NCI-H2029 (cell line): ENCODE results near the gene WSCD2.

Experiments used
- DNase-seq: peaks from one replicate; lab custom pipeline; 2025; lab: John Stamatoyannopoulos, UW

The WSCD2 gene

DNA sequence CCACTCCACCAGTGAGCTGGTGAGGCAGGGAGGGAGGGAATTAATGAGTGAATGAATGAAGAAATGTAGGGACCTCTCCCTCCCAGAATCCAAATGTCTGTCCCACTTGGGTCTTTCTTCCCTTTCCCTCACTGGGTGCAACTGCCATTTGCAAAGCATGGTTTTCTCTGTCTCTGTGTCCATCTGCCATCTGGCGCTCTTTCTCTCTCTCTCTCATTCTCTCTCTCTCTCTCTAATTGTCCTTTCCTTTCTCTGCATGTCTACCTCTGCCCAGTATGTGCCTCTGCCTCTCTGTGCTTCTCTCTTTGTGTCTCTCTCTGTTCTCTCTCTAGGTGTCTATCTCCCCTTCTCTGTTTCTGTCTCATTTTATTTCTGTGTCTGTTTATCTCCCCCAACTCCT lies 107.3 kb downstream of the WSCD2 start:
- DNase-seq: no peak

DNA sequence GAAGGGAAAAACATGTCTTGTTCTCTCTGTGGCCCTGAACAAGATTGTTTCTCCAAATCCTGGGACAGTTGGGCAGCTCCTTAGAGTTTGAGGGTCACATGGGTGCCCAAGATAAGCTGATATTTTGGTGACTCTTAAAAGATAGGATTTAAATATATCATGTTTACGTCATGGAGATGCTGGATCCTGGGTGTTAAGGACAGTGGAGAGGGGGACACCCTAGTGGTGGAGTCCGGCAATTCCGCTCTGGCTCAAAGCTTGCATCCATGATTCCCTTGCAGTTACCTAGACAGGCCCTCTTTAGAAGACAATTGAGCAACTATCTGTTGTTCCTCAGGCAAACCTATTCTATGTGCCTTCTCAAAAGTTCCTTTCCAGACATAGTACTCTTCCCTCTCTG lies 108.2 kb downstream of the WSCD2 start:
- no peak for DNase-seq

DNA sequence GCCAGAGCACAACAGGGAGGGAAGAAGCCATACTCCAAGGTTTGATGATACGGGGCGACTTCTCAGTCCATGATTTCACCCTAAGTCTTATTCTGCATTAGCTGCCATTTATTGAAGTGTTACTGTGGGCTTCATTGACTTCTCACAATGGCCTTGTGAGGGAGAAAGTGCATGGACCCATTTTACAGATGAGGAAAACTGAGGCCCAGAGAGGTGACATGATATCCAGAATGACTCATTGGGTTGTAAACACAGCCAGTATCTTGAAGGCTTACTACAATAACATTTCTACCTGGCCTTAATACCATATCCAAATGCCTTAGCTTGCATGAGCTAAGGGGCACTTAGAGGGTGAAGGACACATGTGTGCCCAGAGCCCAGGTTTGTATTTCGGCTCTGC lies 109.4 kb downstream of the WSCD2 start:
- no peak for DNase-seq

DNA sequence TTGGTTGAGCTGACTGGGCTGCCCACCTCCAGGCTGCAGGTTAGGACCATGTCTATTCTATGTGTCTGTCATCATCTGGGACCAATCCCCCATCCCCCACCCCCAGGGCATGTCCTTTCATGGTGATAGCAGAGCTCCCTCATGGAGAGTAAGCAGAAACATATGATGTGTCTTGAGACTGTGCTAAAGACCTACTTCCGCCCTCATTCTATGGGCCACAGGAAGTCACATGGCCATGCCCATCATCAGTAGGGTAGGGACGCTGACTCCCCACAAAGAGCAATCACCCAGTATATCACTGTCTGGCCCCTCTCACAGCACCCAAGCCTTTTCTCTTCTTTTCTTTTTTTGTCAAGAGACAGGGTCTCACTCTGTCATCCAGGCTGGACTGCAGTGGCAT lies 110.3 kb downstream of the WSCD2 start:
- DNase-seq: no peak

DNA sequence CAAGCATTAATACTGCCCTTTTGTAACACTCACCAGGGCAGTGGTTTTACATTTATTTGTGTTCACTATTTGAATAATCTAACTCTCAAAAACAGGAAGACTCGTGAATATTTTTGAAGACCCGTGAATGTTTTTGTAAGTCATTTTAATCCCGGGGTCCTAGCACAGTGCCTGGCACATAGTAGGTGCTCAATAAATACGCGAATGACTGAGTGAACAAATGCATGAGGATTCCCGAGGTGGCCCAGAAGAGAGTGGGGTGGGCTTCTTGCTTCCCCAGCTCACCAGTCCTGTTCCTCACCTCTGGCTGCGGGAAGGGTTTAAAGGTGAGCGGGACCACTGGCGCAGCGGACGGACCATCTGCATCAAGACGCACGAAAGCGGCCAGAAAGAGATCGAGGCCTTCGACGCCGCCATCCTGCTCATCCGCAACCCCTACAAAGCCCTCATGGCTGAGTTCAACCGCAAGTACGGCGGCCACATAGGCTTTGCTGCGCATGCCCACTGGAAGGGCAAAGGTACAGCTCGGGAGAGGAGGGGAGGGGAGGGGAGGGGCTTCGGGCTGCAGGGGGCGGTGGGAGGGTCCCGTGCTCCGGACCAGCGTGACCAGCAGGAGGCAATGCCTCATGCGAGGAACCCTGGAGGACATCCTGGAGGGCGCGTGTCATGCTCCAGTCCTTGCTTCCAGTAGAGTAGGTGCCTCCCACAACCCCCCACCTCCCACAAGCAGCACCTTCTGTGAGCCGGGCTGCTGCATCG lies 111.1 kb downstream of the WSCD2 start:
- DNase-seq: no peak

DNA sequence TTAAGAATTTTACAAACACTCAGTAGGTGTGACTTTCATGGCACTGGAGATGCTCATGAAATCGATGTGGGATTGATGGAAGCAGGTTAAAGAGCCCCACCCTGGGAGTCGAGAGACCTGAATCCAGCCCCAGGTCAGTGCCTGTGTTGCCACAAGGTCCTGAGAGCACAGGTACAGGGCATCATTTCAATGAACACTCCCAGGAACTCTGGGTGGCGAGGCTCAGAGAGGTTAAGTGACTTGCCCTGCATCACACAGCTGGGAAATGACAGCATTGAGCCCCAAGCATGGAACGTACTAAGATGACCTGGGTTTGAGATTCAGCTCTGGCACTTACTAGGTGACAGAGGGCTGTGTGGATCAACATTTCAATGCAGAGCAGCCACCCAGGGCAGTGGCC lies 111.8 kb downstream of the WSCD2 start:
- no peak for DNase-seq

DNA sequence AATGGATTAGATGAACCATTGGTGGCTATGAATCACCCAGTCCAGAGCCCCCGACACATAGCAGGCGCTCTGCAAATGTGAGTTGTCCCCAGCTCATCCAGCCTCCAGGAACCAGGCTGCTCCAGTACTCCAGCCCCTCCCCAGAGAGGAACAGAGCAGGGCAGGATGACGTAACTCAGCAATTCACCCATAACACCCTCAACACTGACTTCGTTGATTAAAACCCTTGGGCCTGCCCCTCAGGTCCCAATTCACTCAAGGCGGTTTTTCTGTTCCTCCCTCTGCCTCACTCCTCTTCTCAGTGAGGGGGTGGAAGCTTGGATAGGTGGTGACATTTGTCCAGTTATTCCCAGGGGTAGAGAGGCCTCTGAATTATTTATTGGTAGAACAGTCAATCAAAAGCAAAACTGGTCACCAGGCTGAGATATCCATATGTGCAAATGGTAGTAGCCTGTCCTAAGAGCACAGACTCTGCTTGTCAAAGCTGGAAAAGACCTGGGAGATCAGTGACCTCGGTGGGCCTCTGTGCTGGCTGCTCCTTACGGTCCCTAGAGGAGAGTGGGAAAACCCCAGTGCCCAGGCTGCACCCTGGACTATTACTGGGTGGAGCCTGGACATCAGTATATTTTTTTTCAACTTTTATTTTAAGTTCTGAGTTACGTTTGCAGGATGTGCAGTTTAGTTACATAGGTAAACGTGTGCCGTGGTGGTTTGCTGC lies 113.1 kb downstream of the WSCD2 start:
- no peak for DNase-seq

DNA sequence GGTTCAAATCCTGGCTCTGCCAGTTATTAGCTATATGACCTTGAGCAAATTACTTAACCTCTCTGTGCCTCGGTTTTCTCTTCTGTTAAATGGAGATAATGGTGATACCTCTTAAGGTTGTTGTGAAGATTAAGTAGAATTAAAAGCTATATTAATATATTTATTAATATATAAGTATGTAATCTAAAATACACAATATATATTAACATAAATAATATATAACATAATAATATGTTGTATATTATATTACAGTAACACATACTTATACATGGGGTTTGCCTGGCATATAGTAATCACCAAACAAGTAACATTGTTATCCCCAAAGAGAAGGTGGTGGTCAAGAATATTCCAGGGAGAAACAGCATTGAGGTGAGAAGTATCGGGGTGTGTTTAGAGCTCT lies 118.0 kb downstream of the WSCD2 start:
- DNase-seq: no peak

DNA sequence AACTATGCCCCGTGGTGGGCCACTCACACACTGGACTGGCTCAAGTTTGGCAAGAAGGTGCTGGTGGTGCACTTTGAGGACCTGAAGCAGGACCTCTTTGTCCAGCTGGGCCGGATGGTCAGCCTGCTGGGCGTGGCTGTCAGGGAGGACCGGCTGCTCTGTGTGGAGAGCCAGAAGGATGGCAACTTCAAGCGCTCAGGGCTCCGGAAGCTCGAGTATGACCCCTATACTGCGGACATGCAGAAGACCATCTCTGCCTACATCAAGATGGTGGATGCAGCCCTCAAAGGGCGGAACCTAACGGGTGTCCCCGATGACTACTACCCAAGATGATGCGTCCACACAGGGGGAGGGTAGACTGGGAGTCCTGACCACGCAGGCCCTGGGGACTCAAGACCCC lies 118.9 kb downstream of the WSCD2 start:
- no peak for DNase-seq

DNA sequence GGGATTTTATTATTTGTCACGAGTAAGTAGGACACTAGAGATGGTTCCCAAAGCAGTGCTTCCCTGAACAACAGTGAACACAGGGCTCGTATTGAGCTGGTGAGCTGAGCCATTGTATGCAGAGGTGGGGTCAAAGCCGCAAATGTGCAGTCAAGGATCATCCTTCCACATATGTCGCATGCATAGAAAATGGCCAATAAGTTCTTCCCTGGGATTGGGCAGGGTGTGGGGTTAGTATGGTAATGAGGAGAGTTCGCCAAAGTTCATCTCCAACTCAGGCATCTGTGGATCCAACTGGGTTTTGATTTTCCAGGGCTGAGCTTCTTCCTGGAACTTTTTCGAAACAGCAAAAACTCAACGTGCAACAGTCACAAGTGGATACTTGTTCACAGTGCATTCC lies 123.4 kb downstream of the WSCD2 start:
- DNase-seq: no peak

DNA sequence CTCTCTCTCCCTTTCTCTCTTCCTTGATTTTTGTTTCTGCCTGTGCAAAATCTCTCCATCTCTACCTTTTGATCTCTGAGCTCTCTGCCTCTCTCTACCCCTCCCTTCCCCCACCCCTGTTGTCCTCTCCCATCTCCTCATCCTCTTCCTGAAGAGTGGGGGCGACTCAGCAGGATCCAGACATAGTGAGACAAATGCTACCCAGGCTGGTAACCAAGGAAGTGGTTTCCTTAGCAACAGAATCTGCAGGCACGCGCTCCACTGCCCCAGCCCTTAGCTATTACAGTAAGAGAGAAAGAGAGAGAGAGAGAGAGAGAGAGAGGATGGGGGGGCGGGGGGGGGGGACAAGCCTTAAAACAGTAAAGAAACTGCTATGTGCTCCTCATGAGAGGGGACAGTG lies 124.5 kb downstream of the WSCD2 start:
- DNase-seq: no peak

DNA sequence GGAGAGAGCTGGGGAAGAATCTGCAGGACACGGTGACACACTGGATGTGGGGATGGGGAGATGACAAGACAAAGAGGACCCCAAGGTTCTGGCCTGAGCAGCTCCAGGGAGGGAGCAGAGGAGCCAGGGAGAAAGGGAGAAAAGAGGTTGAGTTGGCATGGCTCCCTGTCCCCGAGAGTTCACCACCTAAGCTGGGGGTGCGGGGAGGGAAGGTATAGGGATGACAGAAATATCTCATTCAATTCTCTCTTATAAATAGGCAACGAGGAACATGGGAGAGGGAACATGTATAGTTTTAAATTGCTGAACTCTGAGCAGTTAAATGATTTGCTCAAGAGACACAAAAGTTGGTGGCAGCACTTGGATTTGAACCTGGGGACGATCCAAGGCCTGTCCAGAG lies 124.9 kb downstream of the WSCD2 start:
- no peak for DNase-seq

DNA sequence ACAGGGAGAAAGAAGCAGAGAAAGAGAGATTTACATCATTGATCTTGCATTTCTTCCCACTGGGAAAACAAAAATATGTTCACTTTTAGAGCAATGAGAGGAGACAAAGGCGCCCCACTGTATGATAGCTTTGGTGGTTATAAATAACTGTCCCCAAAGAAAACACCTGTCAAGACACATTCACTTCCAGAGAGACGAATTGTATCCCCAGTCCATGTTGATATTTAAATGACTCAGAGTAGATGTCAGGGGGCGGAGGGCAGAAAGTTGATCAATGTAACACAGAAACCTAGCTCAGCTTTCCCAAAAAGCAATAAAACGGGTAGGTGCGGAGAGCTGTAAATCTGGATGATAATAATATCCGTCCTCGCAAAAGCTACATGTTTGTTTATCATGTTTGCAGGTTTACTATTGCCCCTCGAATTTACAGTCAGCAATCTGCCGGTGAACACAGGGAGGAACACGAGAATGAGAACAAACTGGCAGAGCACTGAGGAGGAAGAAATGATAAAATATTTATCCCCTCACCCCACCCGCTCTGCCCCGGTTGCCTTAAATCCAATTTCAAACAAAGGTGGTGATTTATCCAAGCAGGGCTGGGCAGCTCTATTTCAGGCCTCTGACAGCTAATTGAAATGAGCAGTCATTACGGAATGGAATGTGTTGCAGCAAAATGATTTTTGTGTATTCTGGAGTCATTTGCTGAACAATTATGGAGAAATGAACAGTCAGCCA lies 125.6 kb downstream of the WSCD2 start:
- DNase-seq: no peak

DNA sequence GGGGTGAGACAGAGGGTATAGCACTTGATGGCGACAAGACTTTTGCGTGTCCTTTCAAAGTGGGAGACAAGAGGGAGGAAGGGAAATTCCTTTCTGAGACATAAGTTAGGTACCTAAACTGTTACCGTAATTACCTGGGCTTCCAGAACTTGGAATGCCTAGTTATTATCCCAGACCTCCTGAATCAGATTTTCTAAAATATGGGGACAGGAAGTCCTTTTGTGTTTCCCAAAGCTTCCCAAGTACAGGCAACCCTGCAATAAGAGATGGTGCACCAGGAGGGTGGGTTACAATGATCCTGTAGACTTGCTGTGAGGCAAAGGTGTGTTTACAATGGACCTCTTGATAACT lies 126.1 kb downstream of the WSCD2 start:
- no peak for DNase-seq

DNA sequence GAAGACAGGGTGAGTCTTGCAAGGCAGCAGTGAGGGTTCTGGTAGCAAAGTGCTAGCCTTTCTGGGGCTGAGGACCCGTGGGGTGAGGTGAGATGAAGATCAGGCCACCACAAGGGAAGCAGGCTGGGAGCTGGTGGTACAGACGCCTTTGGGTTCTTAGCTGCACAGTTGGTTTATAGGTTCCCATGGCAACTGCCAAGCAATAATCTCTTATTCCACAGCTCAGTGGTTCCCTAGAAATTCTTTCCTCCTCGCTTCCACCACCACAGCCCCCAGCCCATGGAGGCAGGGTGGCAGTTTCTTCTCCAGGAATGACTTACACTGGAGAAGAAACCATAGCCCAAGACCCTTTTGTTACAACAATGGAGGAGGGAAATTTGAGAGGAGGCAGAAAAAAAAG lies 127.9 kb downstream of the WSCD2 start:
- DNase-seq: no peak

DNA sequence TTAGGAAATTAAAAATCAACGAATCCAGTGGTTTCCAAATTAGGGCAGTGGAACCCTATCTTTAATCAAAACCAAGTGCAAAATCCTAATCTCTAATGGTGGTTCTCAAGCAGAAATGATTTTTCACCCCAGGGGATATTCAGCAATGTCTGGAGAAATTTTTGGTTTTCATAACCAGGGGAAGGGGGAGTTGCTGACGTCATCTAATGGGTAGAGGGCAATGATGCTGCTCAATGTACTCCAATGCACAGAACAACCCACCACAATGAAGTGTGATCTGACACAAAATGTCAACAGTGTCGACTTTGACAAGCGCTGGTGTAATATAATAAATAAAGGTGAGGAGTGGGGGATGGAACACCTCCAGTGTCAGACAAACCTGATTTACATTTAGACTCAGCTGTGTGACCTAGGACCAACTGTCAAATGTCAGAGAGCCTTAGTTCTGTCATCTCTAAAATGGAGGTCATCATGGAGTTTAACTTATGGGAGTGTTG lies 128.6 kb downstream of the WSCD2 start:
- no peak for DNase-seq

DNA sequence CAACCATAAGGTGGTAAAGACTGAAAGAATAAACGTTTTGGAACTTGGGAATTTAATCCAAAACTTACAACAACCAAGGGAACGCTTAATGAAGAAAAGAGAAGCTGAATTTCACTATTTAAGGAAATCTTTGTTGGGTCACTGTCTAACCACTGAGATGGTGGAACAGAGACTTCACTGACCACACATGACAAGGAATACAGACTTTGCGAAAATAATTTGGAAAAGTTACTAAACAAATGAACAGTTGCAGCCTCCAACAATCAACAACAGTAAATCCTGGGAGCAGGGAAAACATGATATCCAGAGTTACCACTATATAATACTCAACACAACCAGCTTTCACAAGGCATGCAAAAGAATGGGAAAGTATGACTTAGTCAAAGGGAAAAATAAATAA lies 131.0 kb downstream of the WSCD2 start:
- DNase-seq: no peak

DNA sequence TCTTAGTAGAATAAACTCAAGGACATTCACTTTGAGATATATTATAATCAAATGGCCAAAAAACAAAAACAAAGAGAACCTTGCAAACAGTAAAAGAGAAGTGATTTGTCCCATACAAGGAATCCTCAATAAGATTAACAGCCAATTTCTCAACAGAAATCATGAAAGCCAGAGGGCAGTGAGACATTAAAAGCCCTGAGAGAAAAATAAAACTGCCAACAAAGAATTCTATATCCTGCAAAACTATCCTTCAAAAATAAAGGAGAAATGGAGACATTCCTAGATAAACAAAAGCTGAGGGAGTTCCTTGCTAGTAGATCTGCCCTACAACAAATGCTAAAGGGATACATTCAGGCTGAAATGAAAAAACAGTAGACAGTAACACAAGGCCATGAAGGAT lies 131.9 kb downstream of the WSCD2 start:
- DNase-seq: no peak

DNA sequence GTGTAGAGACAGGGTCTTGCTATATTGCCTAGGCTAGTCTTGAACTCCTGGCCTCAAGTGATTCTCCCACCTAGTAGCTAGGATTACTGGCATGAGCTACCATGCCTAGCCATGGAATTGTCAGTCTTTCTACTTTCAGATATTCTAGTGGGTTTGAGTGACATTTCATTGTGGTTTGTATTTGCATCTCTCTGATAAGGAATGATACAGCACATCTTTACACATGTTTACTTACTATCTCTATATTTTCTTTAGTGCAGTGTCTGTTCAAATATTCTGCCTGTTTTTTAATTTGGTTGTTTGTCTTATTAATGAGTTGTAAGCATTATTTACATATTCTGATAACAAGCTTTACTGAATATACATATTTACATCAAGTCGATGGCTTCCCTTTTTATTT lies 136.4 kb downstream of the WSCD2 start:
- no peak for DNase-seq

DNA sequence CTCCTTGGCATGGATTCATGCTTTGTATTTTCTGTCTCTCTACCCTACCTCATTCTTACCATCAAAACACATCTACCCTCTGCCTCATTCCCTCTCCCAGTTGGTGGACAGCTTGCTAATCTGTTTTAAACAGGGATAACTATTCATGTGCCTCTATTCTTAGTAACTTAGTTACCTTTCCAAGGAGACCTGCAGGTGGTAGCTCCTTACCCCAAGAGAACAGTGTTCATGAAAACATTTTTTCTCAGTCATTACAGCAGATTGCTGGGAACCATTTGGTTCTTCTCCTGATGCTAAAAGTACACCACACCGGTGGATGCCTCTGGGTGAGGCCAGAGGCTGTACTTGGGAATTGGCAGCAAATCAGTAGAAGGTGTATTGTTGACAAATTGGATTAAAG lies 137.0 kb downstream of the WSCD2 start:
- no peak for DNase-seq

DNA sequence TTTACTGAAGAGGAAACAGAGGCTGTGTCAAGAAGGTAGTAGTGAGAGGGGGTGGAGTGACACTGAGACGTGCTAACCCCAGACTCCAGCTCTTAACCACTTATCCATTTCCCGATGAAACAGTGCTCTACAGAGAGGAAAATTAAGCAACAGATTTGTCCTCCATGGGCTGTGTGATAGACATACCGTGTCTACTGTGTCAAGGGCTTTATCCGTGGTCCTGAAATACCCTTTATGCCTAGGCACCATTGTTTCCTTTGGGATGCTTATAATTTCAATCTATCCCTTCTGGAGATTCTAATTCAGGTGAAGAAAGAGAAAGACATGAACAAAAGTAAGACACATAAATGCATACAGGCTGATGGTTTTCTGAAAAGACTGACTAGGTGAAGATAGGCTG lies 138.4 kb downstream of the WSCD2 start:
- no peak for DNase-seq

DNA sequence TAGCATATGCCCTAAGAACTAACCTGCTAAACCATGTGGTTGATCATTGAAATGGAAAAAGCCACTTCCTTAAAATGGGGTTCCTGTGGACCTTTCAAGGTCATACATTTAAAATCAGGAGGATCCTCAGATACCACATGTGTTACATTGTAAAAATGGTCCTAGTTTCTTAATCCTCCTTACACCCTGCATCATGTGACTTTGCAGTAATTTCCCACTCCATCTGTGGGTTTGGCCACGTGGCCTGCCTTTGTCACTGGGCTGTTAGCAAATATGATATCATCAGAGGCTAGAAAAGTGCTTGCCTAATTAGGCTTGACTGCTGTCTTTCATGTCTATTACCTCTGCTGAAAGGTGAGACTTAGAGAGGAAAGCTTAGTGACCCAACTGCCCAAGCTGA lies 139.3 kb downstream of the WSCD2 start:
- DNase-seq: no peak

DNA sequence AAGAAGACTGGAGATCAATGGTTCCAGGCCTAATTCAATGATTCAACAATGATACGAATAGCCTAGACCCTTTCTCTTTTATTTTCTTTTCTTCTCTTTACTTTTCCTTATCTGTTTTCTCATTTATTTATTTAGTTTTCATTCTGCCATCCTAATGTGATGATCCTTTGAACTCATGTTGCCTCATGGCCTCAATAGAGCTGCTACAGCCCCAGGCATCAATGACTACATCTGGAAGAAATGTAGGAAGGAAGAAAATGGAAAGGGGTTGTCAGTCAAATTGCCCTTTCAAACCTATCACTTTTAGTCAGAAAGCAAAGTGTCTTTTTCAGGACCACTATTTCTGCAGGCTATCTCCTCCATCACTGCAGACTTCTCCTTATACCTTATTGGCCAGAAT lies 140.1 kb downstream of the WSCD2 start:
- no peak for DNase-seq
